B cell (primary cell): Measurements from ENCODE around the gene PRKCB. TPM values are rescaled to one million over a fixed set of nuclear protein-coding genes. Genes with fewer than 3 reads are reported as not detected.

ENCODE experiments used
- ATAC-seq: fragments of 200-7000 bp; cut with Tn5 transposase; one replicate; pipeline ENCODE4 v1.10.0; 2021; ENCODE audit warnings: low read depth, mild to moderate bottlenecking, moderate number of reproducible peaks, moderate library complexity
- CTCF ChIA-PET: fragments of 350-600 bp; sonication (Branson Sonifier 250); formaldehyde crosslinking; loops from one replicate; lab custom pipeline; 2021; ENCODE audit warnings: antibody characterized with exemption, inconsistent platforms; lab: Charles Lee
- POLR2A ChIA-PET: fragments of 350-600 bp; sonication (Branson Sonifier 250); formaldehyde crosslinking; loops from one replicate; lab custom pipeline; 2021; ENCODE audit warnings: antibody characterized with exemption; lab: Charles Lee
- DNase-seq: peaks from one replicate; pipeline ENCODE4 v3.0.0; 2013
- H2AFZ ChIP-seq: 2 replicates; pipeline ENCODE4 v1.6.1; 2012; ENCODE audit warnings: mild to moderate bottlenecking, low read depth, low read length; ENCODE audit not compliant: insufficient read depth, poor library complexity, severe bottlenecking
- H3K27ac ChIP-seq, 2 donors: 1 replicate in 1 of 2; 2 replicates in 1 of 2; pipeline ENCODE4 v1.5.1; 2012 to 2013; ENCODE audit warnings: low read length in 2 of 2, mild to moderate bottlenecking in 2 of 2, moderate library complexity in 1 of 2
- H3K27me3 ChIP-seq, 4 experiments: fragments of 200-600 bp in 1 of 4; sonication (generic) in 1 of 4; replicated peaks in 1 of 4; 1 replicate in 2 of 4; 2 replicates in 2 of 4; pipeline versions ENCODE4 v1.6.1 to v1.7.0; 2013 to 2016; ENCODE audit warnings: low read length in 3 of 4, mild to moderate bottlenecking in 2 of 4, mixed read lengths in 1 of 4, moderate library complexity in 1 of 4; ENCODE audit not compliant: insufficient read depth in 4 of 4, control insufficient read depth in 3 of 4; ENCODE audit errors: control extremely low read depth in 1 of 4
- H3K36me3 ChIP-seq, 2 experiments: replicated peaks in 1 of 2; 1 replicate in 1 of 2; 2 replicates in 1 of 2; pipeline versions ENCODE4 v1.6.1 to v1.7.1; 2013; ENCODE audit warnings: low read length in 1 of 2; ENCODE audit not compliant: insufficient read depth in 2 of 2, control insufficient read depth in 1 of 2; ENCODE audit errors: control extremely low read depth in 1 of 2, extremely low read depth in 1 of 2
- H3K4me1 ChIP-seq, 2 donors: fragments of 200-600 bp in 1 of 2; sonication (generic) in 1 of 2; 1 replicate in 1 of 2; 2 replicates in 1 of 2; pipeline versions ENCODE4 v1.5.1 to v1.6.1; 2013 to 2017; ENCODE audit warnings: low read length in 2 of 2; ENCODE audit not compliant: control insufficient read depth in 2 of 2, insufficient read depth in 2 of 2
- H3K4me2 ChIP-seq: replicated peaks from 2 replicates; pipeline ENCODE3; 2012; ENCODE audit warnings: mild to moderate bottlenecking, low read depth, low read length; ENCODE audit not compliant: poor library complexity, severe bottlenecking
- H3K4me3 ChIP-seq, 5 experiments: fragments of 200-600 bp in 1 of 5; sonication (generic) in 1 of 5; 1 replicate in 3 of 5; 2 replicates in 2 of 5; pipeline versions ENCODE4 v1.5.1 to v1.7.0; 2011 to 2016; ENCODE audit warnings: low read length in 4 of 5, mild to moderate bottlenecking in 4 of 5, low read depth in 2 of 5, control low read depth in 1 of 5, moderate library complexity in 1 of 5; ENCODE audit not compliant: insufficient read depth in 1 of 5; ENCODE audit errors: control extremely low read depth in 1 of 5, extremely low read depth in 1 of 5
- H3K79me2 ChIP-seq: fragments of 200-600 bp; sonication (generic); one replicate; pipeline ENCODE4 v1.6.0; 2016; ENCODE audit warnings: low read length; ENCODE audit not compliant: control insufficient read depth, insufficient read depth
- H3K9ac ChIP-seq: fragments of 200-600 bp; sonication (generic); 2 replicates; pipeline ENCODE4 v1.6.1; 2017; ENCODE audit warnings: mild to moderate bottlenecking, low read length, moderate library complexity
- H3K9me3 ChIP-seq, 3 donors: one replicate each; pipeline versions ENCODE4 v1.6.1 to v1.7.1; 2013; ENCODE audit warnings: low read length in 2 of 3; ENCODE audit not compliant: control insufficient read depth in 2 of 3, insufficient read depth in 1 of 3; ENCODE audit errors: control extremely low read depth in 1 of 3
- H4K20me1 ChIP-seq: 2 replicates; pipeline ENCODE4 v1.6.0; 2012; ENCODE audit warnings: mild to moderate bottlenecking, low read length; ENCODE audit not compliant: insufficient read depth, control insufficient read depth, poor library complexity, severe bottlenecking
- H3K27ac Mint-ChIP-seq: one replicate; pipeline ENCODE4 v1.8.0; 2021; ENCODE audit warnings: mixed read lengths
- H3K27me3 Mint-ChIP-seq: one replicate; pipeline ENCODE4 v1.8.0; 2021; ENCODE audit warnings: mixed read lengths
- H3K4me1 Mint-ChIP-seq: one replicate; pipeline ENCODE4 v1.8.0; 2021; ENCODE audit warnings: mixed read lengths
- H3K4me3 Mint-ChIP-seq: one replicate; pipeline ENCODE4 v1.8.0; 2021; ENCODE audit warnings: mixed read lengths
- H3K9me3 Mint-ChIP-seq: one replicate; pipeline ENCODE4 v1.8.0; 2022; ENCODE audit warnings: mixed read lengths; ENCODE audit not compliant: insufficient read depth
- EZH2 ChIP-seq: IDR thresholded peaks from 2 replicates; pipeline ENCODE4 v1.6.1; 2012; ENCODE audit warnings: borderline replicate concordance, low read depth, mild to moderate bottlenecking, moderate library complexity, low read length; ENCODE audit not compliant: insufficient read depth, poor library complexity, severe bottlenecking
- WGBS: methylation state at CpG from one replicate; pipeline ENCODE4 v1.1.5; 2013; ENCODE audit warnings: missing lambda C conversion rate; ENCODE audit not compliant: insufficient coverage; 5-methylcytosine and 5-hydroxymethylcytosine counted together
- intact Hi-C: fragments of 100-400 bp; cut with micrococcal nuclease; formaldehyde crosslinking; loops from one replicate; pipeline ENCODE4 v1.10.0; 2022
- polyA plus RNA-seq: library from polyadenylated mRNA; depleted of rRNA; stranded (reverse); fragments of >200 nt; gene quantifications from 2 replicates; pipeline ENCODE4 v1.2.3, GENCODE V29; 2012
- total RNA-seq, 2 donors: library from RNA; stranded (reverse); fragments of 120-200 nt in 1 of 2; gene quantifications; 1 replicate in 1 of 2; 2 replicates in 1 of 2; pipeline versions ENCODE4 v1.2.3 to v1.2.4, GENCODE V29; 2013 to 2022
- TF ChIP-seq, protein P1 (sequence below): fragments of 200-600 bp; IDR thresholded peaks from one replicate; pipeline ENCODE4 v1.8.0; 2022; ENCODE audit warnings: antibody characterized with exemption, mild to moderate bottlenecking

Gene PRKCB
- total and polyA plus RNA-seq, 2 donors (not counting 1 experiment from before 2014, with no cell fraction given) = 106 to 373 TPM

DNA sequence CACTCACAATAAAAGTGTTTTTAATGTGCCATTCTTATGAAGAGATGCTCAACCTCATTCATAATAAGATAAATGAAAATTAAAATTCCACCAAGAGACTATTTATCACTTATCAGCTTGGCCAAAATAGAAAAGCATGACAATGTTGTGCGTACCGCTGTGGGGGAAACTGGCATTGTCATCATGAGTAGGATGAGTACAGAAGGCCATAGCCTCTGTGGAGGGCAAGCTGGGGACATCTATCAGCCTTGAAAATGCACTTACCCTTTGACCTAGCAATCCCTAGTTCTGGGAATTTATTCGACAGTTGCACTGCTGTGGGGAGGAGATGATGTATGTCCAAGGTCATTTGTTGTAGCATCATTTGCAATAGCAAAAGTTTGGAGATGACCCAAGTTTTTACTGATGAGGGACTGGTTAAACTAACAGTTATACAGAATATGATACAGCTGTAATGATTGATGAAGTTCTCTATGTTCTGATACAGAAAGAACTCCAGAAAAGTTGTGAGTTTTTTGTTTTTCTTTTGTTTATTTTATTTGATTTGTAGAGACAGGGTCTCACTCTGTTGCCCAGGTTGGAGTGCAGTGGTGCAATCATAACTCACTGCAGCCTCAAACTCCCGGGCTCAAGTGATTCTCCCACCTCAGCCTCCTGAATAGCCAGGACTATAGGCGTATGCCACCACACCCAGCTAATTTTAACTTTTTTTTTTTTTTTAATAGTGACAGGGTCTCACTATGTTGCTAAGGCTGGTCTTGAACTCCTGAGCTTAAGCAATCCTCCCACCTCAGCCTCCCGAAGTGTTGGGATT lies 13.7 kb upstream of the PRKCB start:
- TF ChIP-seq, protein P1, sequence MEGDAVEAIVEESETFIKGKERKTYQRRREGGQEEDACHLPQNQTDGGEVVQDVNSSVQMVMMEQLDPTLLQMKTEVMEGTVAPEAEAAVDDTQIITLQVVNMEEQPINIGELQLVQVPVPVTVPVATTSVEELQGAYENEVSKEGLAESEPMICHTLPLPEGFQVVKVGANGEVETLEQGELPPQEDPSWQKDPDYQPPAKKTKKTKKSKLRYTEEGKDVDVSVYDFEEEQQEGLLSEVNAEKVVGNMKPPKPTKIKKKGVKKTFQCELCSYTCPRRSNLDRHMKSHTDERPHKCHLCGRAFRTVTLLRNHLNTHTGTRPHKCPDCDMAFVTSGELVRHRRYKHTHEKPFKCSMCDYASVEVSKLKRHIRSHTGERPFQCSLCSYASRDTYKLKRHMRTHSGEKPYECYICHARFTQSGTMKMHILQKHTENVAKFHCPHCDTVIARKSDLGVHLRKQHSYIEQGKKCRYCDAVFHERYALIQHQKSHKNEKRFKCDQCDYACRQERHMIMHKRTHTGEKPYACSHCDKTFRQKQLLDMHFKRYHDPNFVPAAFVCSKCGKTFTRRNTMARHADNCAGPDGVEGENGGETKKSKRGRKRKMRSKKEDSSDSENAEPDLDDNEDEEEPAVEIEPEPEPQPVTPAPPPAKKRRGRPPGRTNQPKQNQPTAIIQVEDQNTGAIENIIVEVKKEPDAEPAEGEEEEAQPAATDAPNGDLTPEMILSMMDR = no peak
- Mint-ChIP-seq H3K27ac (no peak overlapping the region), H3K27me3 (no peaks in the 10 kb centered on the region), H3K4me3 (no peak overlapping the region), H3K9me3 (no peaks in the 10 kb centered on the region), H3K4me1 (peaks cover 23% of the 10 kb centered on the region)
- POLR2A ChIA-PET = no interaction called here
- intact Hi-C loops = no loop called here
- Histone ChIP-seq H3K4me2 (no peak overlapping the region), H3K9ac (no peak overlapping the region), H3K27ac (no peak overlapping the region), H3K9me3 (no peaks in the 10 kb centered on the region), H3K27me3 (no peaks in the 10 kb centered on the region), H3K36me3 (no peaks in the 10 kb centered on the region), H4K20me1 (no peaks in the 10 kb centered on the region), H3K4me1 (peaks cover 20 to 22% of the 10 kb centered on the region in 2 donors), H2AFZ (no peak overlapping the region), H3K79me2 (peaks cover 3% of the 10 kb centered on the region), H3K4me3 (no peak overlapping the region)
- 83% methylated on average over 3 of the region's 6 CpGs for WGBS
- CTCF ChIA-PET = interaction anchor here (1.3 kb wide), 1 partner anchor 42 kb away, joined by 3 read pairs; no protein-coding TSS in a partner anchor
- DNase-seq (no peak), ATAC-seq (no peak)

DNA sequence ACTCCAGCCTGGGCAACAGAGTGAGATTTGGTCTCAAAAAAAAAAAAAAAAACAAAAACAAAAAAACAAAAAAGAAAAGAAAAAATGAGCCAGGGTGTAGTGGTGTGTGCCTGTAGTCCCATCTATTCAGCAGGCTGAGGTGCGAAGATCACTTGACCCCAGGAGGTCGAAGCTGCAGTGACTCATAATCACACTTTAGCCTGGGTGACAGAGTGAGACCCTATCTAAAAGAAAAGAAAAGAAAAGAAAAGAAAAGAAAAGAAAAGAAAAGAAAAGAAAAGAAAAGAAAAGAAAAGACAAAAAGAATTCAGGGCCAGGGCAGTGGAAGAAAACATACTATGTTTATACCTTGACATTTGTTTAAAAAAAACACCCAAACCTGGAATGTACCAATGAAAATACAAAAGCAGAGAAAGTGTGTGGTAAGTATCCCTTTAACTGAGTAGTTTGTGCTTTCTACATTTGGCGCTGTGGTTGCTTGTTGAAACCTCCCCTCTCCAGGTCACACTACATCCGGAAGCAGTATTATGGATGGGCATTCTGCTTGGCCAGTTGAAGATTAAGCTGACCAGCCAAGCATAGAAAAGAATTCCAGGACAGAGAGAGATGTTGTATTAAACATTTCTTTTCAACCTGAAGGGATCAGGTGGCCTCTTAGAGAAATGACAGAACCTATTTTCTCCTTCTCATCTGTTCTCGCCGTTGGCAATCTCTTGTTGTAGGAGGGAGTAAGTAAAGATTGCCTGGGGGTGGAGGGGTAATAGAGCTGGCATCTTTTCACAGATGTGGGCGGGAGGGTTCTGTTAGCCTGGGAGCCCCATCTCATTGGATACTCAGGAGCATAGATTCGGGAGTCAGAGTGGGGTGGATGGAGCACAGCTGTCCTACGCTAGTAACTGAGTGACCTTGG lies 12.1 kb upstream of the PRKCB start:
- H3K9me3 ChIP-seq = no peaks in the 10 kb centered on the region
- no peaks in the 10 kb centered on the region for H4K20me1 ChIP-seq
- POLR2A ChIA-PET = no interaction called here
- no peak overlapping the region for H3K9ac ChIP-seq
- peaks cover 25 to 26% of the 10 kb centered on the region in 2 donors for H3K4me1 ChIP-seq
- H3K4me2 ChIP-seq = no peak overlapping the region
- no peak overlapping the region for H3K27ac Mint-ChIP-seq
- H3K27me3 Mint-ChIP-seq = no peaks in the 10 kb centered on the region
- no peaks in the 10 kb centered on the region for H3K9me3 Mint-ChIP-seq
- no peak for TF ChIP-seq EZH2
- TF ChIP-seq, protein P1 = no peak
- no peak overlapping the region for H3K4me3 ChIP-seq
- H3K4me3 Mint-ChIP-seq = no peak overlapping the region
- no CpG with 5 or more reads among the region's 9 CpGs for WGBS
- intact Hi-C loops = no loop called here
- no peaks in the 10 kb centered on the region for H3K36me3 ChIP-seq
- H3K27ac ChIP-seq = no peak overlapping the region
- H3K79me2 ChIP-seq = peaks cover 3% of the 10 kb centered on the region
- ATAC-seq (no peak), DNase-seq (no peak)
- H3K4me1 Mint-ChIP-seq = peaks cover 28% of the 10 kb centered on the region
- no peak overlapping the region for H2AFZ ChIP-seq
- CTCF ChIA-PET = interaction anchor here (1.6 to 1.8 kb wide), 2 partner anchors 17 to 183 kb away, joined by 4 to 6 read pairs; no protein-coding TSS in a partner anchor
- H3K27me3 ChIP-seq = no peaks in the 10 kb centered on the region
